ENCODE results near the gene ITIH5. TPM values are rescaled to one million over a fixed set of nuclear protein-coding genes. Genes with fewer than 3 reads are reported as not detected.

ITIH5 gene
- total and polyA plus RNA-seq, 7 experiments from 2014 or later = not detected

- no peaks in the 10 kb centered on the region for H3K36me3 ChIP-seq (ENCODE audit: control insufficient read depth in 2 of 3, insufficient read depth in 3 of 3, low read length in 3 of 3)
- no peak overlapping the region for H3K4me3 ChIP-seq (ENCODE audit: low read length)
- H3K36me3 Mint-ChIP-seq = peaks cover 12 to 28% (median 21%) of the 10 kb centered on the region in 5 donors
- H3K27ac Mint-ChIP-seq = peak overlapping the region in 7 of 9 donors; percentile 36 to 83 (median 61)
- no peak overlapping the region for H3K27ac ChIP-seq (ENCODE audit: low read depth, low read length)
- ChIA-PET CTCF (interaction anchor here (0.6 to 0.8 kb wide), 2 partner anchors 12 to 72 kb away, joined by 3 read pairs; no protein-coding TSS in a partner anchor), POLR2A (interaction anchor here (0.7 to 1.2 kb wide), 3 partner anchors 12 to 29 kb away, joined by 3 read pairs; no protein-coding TSS in a partner anchor)
- H3K9me3 Mint-ChIP-seq = peaks cover 7 to 27% (median 19%) of the 10 kb centered on the region in 11 donors
- peaks cover 18 to 26% of the 10 kb centered on the region in 2 donors for H3K4me1 ChIP-seq (ENCODE audit: control insufficient read depth in 2 of 2, insufficient read depth in 2 of 2, low read length in 2 of 2)
- H3K9me3 ChIP-seq (ENCODE audit: control insufficient read depth in 2 of 3, low read length in 3 of 3) = peaks cover 0 to 11% (median 8%) of the 10 kb centered on the region in 3 experiments
- no peak for DNase-seq
- intact Hi-C loops (cut with micrococcal nuclease) = loop anchor here in 1 of 2 donors (5.0 kb wide), 2 partner anchors 42 to 102 kb away; partner anchors contain the start of gene SFMBT2
- H3K4me1 Mint-ChIP-seq = peaks cover 20 to 83% (median 55%) of the 10 kb centered on the region in 7 donors
- ATAC-seq = no peak
- peak overlapping the region in 2 of 10 donors; percentile 45 to 57 for H3K4me3 Mint-ChIP-seq
- peaks cover 0 to 7% (median 0%) of the 10 kb centered on the region in 5 donors for H3K27me3 Mint-ChIP-seq
- H3K27me3 ChIP-seq (ENCODE audit: control insufficient read depth in 2 of 2, insufficient read depth in 2 of 2, low read length in 2 of 2) = no peaks in the 10 kb centered on the region
These were observed 152.8 kb downstream of the ITIH5 start for GRCh38 chr10:7513936-7514335.

GRCh38 chr10:7513455-7513854, 153.3 kb downstream of the ITIH5 start:
- ATAC-seq = no peak
- H3K4me1 ChIP-seq (ENCODE audit: control insufficient read depth in 2 of 2, insufficient read depth in 2 of 2, low read length in 2 of 2) = peaks cover 20 to 28% of the 10 kb centered on the region in 2 donors
- Mint-ChIP-seq H3K4me3 (peak overlapping the region in 3 of 10 donors; percentile 18 to 57 (median 45)), H3K4me1 (peaks cover 24 to 86% (median 59%) of the 10 kb centered on the region in 7 donors), H3K9me3 (peaks cover 7 to 32% (median 23%) of the 10 kb centered on the region in 11 donors), H3K27me3 (peaks cover 0 to 7% (median 0%) of the 10 kb centered on the region in 5 donors), H3K27ac (peak overlapping the region in 5 of 9 donors; percentile 36 to 83 (median 61)), H3K36me3 (peaks cover 15 to 33% (median 25%) of the 10 kb centered on the region in 5 donors)
- ChIA-PET CTCF (interaction anchor here (0.8 kb wide), 1 partner anchor 71 kb away, joined by 3 read pairs; no protein-coding TSS in a partner anchor), POLR2A (interaction anchor here (0.6 to 1.2 kb wide), 3 partner anchors 12 to 21 kb away, joined by 3 to 4 read pairs (median 3); no protein-coding TSS in a partner anchor)
- DNase-seq = no peak
- H3K27ac ChIP-seq (ENCODE audit: low read depth, low read length) = no peak overlapping the region
- H3K27me3 ChIP-seq (ENCODE audit: control insufficient read depth in 2 of 2, insufficient read depth in 2 of 2, low read length in 2 of 2) = no peaks in the 10 kb centered on the region
- H3K36me3 ChIP-seq (ENCODE audit: control insufficient read depth in 2 of 3, insufficient read depth in 3 of 3, low read length in 3 of 3) = no peaks in the 10 kb centered on the region
- intact Hi-C loops (cut with micrococcal nuclease) = loop anchor here in 1 of 2 donors (5.0 kb wide), 2 partner anchors 41 to 101 kb away; partner anchors contain the start of gene SFMBT2
- no peak overlapping the region for H3K4me3 ChIP-seq (ENCODE audit: low read length)
- peaks cover 0 to 11% (median 8%) of the 10 kb centered on the region in 3 experiments for H3K9me3 ChIP-seq (ENCODE audit: control insufficient read depth in 2 of 3, low read length in 3 of 3)

- no peak for ATAC-seq
- ChIA-PET POLR2A (interaction anchor here (1.2 to 1.4 kb wide), 3 partner anchors 20 to 32 kb away, joined by 3 to 7 read pairs (median 4); no protein-coding TSS in a partner anchor), CTCF (interaction anchor here (0.6 to 0.7 kb wide), 2 partner anchors 23 to 1644 kb away, joined by 3 read pairs; no protein-coding TSS in a partner anchor)
- Histone ChIP-seq H3K36me3 (ENCODE audit: control insufficient read depth in 2 of 3, insufficient read depth in 3 of 3, low read length in 3 of 3) (no peaks in the 10 kb centered on the region), H3K9me3 (ENCODE audit: control insufficient read depth in 2 of 3, low read length in 3 of 3) (peaks cover 0 to 11% (median 8%) of the 10 kb centered on the region in 3 experiments), H3K4me1 (ENCODE audit: control insufficient read depth in 2 of 2, insufficient read depth in 2 of 2, low read length in 2 of 2) (peaks cover 26 to 38% of the 10 kb centered on the region in 2 donors), H3K27me3 (ENCODE audit: control insufficient read depth in 2 of 2, insufficient read depth in 2 of 2, low read length in 2 of 2) (no peaks in the 10 kb centered on the region), H3K4me3 (ENCODE audit: low read length) (peak overlapping the region; percentile 26), H3K27ac (ENCODE audit: low read depth, low read length) (peak overlapping the region; percentile 17)
- Mint-ChIP-seq H3K4me3 (peak overlapping the region; percentile 38 to 82 (median 57)), H3K4me1 (peaks cover 31 to 83% (median 59%) of the 10 kb centered on the region in 7 donors), H3K36me3 (peaks cover 15 to 35% (median 25%) of the 10 kb centered on the region in 5 donors), H3K9me3 (peaks cover 7 to 38% (median 26%) of the 10 kb centered on the region in 11 donors), H3K27me3 (peaks cover 0 to 7% (median 0%) of the 10 kb centered on the region in 5 donors), H3K27ac (peak overlapping the region; percentile 58 to 93 (median 87))
- intact Hi-C loops (cut with micrococcal nuclease) = loop anchor here in 1 of 2 donors (1.0 to 5.0 kb wide), 3 partner anchors 28 to 100 kb away; partner anchors contain the start of gene SFMBT2
- DNase-seq = peak in 3 of 9 donors; percentile 8 to 17 (median 13)
These were observed 154.3 kb downstream of the ITIH5 start for GRCh38 chr10:7512487-7512886.

- intact Hi-C loops (cut with micrococcal nuclease) = loop anchor here in 1 of 2 donors (1.0 to 5.0 kb wide), 3 partner anchors 27 to 99 kb away; partner anchors contain the start of gene SFMBT2
- H3K27me3 Mint-ChIP-seq = peaks cover 0 to 7% (median 0%) of the 10 kb centered on the region in 5 donors
- peak overlapping the region; percentile 17 to 87 (median 73) for H3K27ac Mint-ChIP-seq
- Histone ChIP-seq H3K27ac (ENCODE audit: low read depth, low read length) (no peak overlapping the region), H3K9me3 (ENCODE audit: control insufficient read depth in 2 of 3, low read length in 3 of 3) (peaks cover 0 to 11% (median 8%) of the 10 kb centered on the region in 3 experiments), H3K4me3 (ENCODE audit: low read length) (no peak overlapping the region), H3K36me3 (ENCODE audit: control insufficient read depth in 2 of 3, insufficient read depth in 3 of 3, low read length in 3 of 3) (no peaks in the 10 kb centered on the region), H3K4me1 (ENCODE audit: control insufficient read depth in 2 of 2, insufficient read depth in 2 of 2, low read length in 2 of 2) (peaks cover 33 to 47% of the 10 kb centered on the region in 2 donors), H3K27me3 (ENCODE audit: control insufficient read depth in 2 of 2, insufficient read depth in 2 of 2, low read length in 2 of 2) (no peaks in the 10 kb centered on the region)
- ChIA-PET POLR2A (interaction anchor here (1.0 to 1.4 kb wide), 3 partner anchors 19 to 241 kb away, joined by 3 to 4 read pairs (median 3); no protein-coding TSS in a partner anchor), CTCF (no interaction called here)
- peaks cover 37 to 84% (median 64%) of the 10 kb centered on the region in 7 donors for H3K4me1 Mint-ChIP-seq
- peaks cover 15 to 38% (median 25%) of the 10 kb centered on the region in 5 donors for H3K36me3 Mint-ChIP-seq
- H3K9me3 Mint-ChIP-seq = peaks cover 7 to 38% (median 27%) of the 10 kb centered on the region in 11 donors
- no peak for DNase-seq
- ATAC-seq = no peak
- peak overlapping the region in 2 of 10 donors; percentile 78 to 82 for H3K4me3 Mint-ChIP-seq
These were observed 155.2 kb downstream of the ITIH5 start for GRCh38 chr10:7511612-7512011.

Other genes starting within 250 kb of the ITIH5 start
- not detected for gene ITIH2, start 36.4 kb upstream of the ITIH5 start, total RNA-seq
- gene ITIH2, start 36.4 kb upstream of the ITIH5 start, polyA plus RNA-seq = not detected
- 10 to 100 TPM in 3 of 5 experiments, 1 to 10 TPM in 2; 7.2 to 18.4 (median 14.3) TPM for gene KIN, start 121.0 kb upstream of the ITIH5 start, total RNA-seq
- gene KIN, start 121.0 kb upstream of the ITIH5 start, polyA plus RNA-seq = 1 to 10 TPM; 3.5 to 4.0 TPM
- gene ATP5F1C, start 121.2 kb upstream of the ITIH5 start, total RNA-seq = 100 to 1,000 TPM; 113 to 290 (median 122) TPM
- 100 to 1,000 TPM; 369 to 400 TPM for gene ATP5F1C, start 121.2 kb upstream of the ITIH5 start, polyA plus RNA-seq
- 10 to 100 TPM; 15.3 to 23.9 (median 18.8) TPM for gene TAF3, start 151.5 kb upstream of the ITIH5 start, total RNA-seq
- gene TAF3, start 151.5 kb upstream of the ITIH5 start, polyA plus RNA-seq = 10 to 100 TPM; 12.2 to 20.0 TPM

All from naive thymus-derived CD4-positive, alpha-beta T cell (primary cell).